Measurements from ENCODE around the gene WRAP73. TPM values are rescaled to one million over a fixed set of nuclear protein-coding genes. Genes with fewer than 3 reads are reported as not detected.

WRAP73 gene
- total RNA-seq, 1 donor from 2014 or later, result 15.1 TPM

DNA sequence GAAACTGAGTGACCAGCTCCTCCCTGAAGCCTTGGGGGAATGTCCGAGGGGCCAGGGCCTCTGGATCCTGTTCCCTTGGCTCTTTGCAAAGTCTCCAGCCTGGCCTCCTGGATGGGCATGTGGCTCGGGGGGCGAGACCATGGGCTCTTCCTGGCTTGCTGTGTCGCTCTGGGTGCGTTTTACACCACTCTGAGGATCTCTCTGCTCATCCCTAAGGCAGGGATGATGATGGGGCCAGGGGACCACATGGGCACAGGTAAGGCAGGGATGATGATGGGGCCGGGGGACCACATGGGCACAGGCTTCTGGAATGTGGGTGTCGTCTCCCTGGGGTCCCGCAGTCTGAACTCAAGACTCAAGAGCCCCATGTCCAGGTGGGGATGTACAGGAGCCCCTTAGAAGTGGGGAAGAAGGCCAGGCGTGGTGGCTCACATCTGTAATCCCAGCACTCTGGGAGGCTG lies 20.1 kb upstream of the WRAP73 start:
- DNase-seq (ENCODE audit: low spot score in 2 of 2) (no peak), FAIRE-seq (no peak)

DNA sequence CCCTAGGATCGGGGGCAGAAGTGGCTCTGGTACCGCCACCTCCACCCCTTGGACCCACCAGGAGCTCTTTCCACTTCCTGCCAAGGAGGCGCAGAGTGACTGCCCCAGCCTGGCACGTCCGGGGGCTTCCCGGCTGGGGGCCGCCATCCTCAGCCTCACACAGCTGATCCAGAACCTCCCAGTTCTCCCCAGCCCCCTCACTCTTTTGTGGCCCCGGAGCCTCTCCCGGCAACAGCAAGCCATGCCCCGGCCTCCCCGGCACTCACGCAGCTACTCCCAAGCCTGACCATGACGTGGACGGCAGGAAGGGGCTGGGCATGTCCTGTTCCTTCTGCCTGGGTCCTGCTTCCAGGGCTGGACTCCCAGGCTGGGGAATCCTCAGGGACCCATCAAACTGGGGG lies 19.5 kb upstream of the WRAP73 start:
- no peak for FAIRE-seq
- DNase-seq (ENCODE audit: low spot score in 2 of 2), result no peak

DNA sequence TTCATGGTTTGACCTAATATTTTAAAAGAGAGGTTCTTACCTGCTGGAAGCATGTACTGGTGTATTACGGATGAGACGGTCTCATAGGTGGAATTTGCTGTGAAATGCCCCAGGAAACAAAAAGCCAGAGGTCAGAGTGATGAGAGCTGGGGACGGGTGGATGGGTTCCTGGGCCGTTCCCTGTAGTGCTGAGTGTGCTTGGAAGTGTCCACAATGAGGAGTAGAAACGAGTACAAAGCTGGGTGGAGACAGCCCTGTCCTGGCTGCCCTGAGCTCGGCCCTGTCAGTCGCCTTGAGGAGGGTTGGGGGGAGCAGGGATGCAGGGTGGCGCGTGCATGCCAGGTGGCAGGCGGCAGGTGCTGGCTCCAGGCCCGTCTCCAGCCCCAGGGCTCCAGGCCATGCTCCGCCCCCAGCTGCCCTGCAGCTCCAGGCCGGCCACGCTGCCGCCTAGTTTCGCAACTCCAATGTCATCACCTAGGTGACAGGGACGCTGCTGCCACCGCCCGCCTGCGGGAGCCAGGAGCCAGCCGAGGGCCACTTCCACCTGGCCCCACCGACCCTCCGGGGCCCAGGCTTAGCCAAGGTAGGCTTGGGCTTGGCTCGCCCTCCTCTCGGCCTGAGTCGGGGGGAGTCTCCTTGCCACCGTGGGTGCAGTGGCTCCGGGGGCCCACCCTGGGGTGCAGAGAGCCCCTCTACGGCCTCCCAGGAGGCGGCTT lies 18.8 kb upstream of the WRAP73 start:
- DNase-seq (ENCODE audit: low spot score in 2 of 2), result no peak
- no peak for FAIRE-seq

- DNase-seq (ENCODE audit: low spot score in 2 of 2), result no peak
Measured at GRCh38 chr1:3668148-3668547, 18.2 kb upstream of the WRAP73 start.

DNA sequence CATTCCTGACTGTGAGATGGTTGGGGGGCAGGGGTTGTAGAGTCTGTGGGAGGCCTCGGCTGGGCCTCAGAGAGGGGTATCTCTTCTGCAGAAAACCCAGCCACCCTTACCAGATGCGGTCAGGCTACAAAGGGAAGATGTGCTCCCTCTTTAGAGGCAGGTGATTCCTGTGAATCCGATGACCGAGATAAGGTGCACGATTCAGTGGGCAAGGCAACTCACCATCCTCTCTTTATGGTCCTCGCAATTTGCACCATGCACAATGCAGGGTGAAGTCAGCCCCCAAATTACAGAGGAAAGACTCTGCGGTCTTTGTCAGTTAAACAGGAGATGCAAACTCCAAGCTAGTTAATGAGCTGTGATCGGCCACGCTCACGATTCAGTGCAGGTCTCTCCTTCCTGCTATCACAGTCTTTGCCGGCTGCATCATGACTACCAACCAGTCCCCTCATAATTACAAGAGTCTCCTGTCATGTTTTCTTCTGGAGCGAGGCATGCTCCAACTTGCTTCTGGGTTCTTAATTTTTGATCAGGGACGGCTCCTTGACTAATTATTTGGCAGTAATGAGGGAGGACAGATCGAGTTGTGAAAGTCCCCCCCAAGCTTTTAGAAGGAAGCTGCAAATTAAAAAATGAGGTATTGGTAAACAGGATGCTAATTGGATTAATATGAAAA lies 14.9 kb upstream of the WRAP73 start:
- no peak for FAIRE-seq
- DNase-seq (ENCODE audit: low spot score in 2 of 2), result no peak

More at GRCh38 chr1:3668148-3668547, 18.2 kb upstream of the WRAP73 start:
- FAIRE-seq, result no peak

- DNase-seq (ENCODE audit: low spot score in 2 of 2) (no peak), FAIRE-seq (no peak)
Measured at GRCh38 chr1:3663999-3664699, 14.2 kb upstream of the WRAP73 start.

DNA sequence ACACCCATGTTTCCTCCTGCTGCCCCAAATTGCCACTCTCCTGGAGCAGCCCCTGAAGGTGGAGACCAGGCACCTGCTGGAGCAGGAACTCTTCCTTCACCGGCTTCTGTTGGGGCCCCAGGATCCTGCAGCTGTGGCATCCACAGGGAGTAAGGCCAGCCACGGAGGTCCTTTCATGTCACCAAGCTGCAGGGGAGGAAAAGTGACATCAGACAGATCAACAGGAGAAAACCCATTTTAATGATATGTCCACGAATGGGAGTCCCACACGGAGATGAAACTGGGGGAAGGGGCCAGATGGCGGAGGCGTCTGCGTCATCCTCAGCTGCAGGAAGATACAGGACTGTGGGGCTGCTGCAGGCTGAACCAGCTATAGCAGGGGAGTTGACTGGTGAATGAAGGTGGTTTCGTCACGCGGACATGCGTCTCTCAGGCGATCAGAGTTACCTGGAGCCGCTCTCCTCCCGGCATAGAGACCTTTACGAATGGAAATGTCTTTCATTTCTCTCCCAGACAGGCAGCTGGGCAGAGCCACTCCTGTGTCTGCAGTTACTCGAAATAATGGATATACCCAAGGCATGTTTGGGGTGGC lies 12.3 kb upstream of the WRAP73 start:
- DNase-seq (ENCODE audit: low spot score in 2 of 2), result no peak

GRCh38 chr1:3661631-3662030 lies 11.7 kb upstream of the WRAP73 start:
- FAIRE-seq (no peak), DNase-seq (ENCODE audit: low spot score in 2 of 2) (no peak)

More for the DNA sequence above, 12.3 kb upstream of the WRAP73 start:
- FAIRE-seq, result no peak

- no peak for DNase-seq (ENCODE audit: low spot score in 2 of 2)
- FAIRE-seq, result no peak
Measured at GRCh38 chr1:3660704-3661103, 10.8 kb upstream of the WRAP73 start.

- DNase-seq (ENCODE audit: low spot score in 2 of 2), result no peak
- FAIRE-seq, result no peak
Measured at GRCh38 chr1:3659093-3659492, 9.2 kb upstream of the WRAP73 start.

DNA sequence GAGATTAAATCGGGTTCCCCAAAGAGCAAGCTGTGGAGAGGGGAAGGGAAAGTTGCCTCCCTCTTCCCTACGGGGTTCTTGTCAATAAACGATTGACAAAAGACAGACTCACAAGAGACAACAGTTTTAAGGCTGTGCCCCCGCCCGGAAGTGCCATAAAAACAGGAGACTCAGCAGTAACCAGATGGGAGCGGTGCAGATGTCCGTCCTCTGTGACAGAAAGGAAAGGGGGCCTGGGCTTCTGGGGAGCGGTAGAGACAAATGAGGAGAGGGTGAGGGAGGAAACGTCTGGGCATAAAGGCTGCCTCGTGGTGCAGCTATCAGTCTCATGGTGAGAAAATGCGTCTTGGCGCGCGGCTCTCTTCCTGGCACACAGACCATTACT lies 8.3 kb upstream of the WRAP73 start:
- DNase-seq (ENCODE audit: low spot score in 2 of 2) (no peak), FAIRE-seq (no peak)

- DNase-seq (ENCODE audit: low spot score in 2 of 2), result no peak
- FAIRE-seq, result no peak
Measured at GRCh38 chr1:3657578-3658230, 7.8 kb upstream of the WRAP73 start.

GRCh38 chr1:3657096-3657475 lies 7.2 kb upstream of the WRAP73 start:
- no peak for FAIRE-seq
- no peak for DNase-seq (ENCODE audit: low spot score in 2 of 2)

- DNase-seq (ENCODE audit: low spot score in 2 of 2) (no peak), FAIRE-seq (no peak)
Measured at GRCh38 chr1:3656450-3657095, 6.7 kb upstream of the WRAP73 start.

- DNase-seq (ENCODE audit: low spot score in 2 of 2) (no peak), FAIRE-seq (no peak)
Measured at GRCh38 chr1:3654549-3655281, 4.8 kb upstream of the WRAP73 start.

GRCh38 chr1:3653286-3653618 lies 3.3 kb upstream of the WRAP73 start:
- no peak for FAIRE-seq

DNA sequence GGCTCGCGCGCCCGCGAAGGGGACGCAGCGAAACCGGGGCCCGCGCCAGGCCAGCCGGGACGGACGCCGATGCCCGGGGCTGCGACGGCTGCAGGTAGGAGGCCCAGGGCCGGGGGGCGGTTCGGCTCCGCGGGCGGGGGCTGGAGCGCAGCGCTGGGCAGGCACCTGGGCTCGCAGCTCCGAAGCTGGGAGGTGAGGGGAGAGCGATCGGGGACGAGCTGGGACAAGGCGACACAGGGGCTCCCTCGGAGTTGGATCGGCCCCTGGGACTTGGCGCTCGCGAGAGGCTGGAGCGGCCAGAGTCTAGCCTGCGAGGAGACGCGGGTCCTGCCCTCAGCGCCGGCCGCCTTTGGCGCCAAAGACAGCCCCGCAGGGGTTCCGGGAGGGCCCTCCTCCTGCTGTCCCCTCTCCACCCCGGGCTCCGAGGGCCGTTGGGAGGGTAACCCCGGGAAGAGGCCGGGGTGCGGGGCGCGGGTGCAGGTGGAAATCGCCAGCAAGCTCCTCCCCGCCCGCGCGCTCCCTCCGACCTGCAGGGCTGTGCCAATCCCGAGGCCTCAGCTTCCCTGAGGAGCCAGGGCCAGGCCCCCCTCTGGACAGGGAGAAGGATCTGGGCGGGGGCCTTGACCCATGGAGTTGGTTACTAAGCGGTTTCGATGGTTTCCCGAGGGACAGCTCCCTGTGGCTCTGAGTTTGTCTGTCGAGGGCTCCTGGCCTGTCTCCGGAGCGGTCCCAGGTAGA lies 2.8 kb upstream of the WRAP73 start:
- DNase-seq (ENCODE audit: low spot score in 2 of 2), result no peak
- FAIRE-seq, result no peak

More at GRCh38 chr1:3653286-3653618, 3.3 kb upstream of the WRAP73 start:
- no peak for DNase-seq (ENCODE audit: low spot score in 2 of 2)

- no peak for FAIRE-seq
- peak in 1 of 2 donors; percentile 49 for DNase-seq (ENCODE audit: low spot score in 2 of 2)
Measured at GRCh38 chr1:3651930-3652547, 2.1 kb upstream of the WRAP73 start, which contains the start of gene TP73. TSS of gene TP73 (plus strand) at chr1:3652516. CDS start at chr1:3682366, 29,850 bp downstream.

Measured in frontal cortex (tissue), 4 donors.